K562 (cell line): Measurements from ENCODE around the gene SDK1. TPM values are rescaled to one million over a fixed set of nuclear protein-coding genes. Genes with fewer than 3 reads are reported as not detected.

Source experiments
- ATAC-seq: fragments of 200-7000 bp; cut with Tn5 transposase; 3 replicates; pipeline ENCODE4 v1.9.1; 2020; ENCODE audit warnings: moderate library complexity
- BruUV-seq: library from RNA; stranded (reverse); fragments of 400-500 nt; replicated peaks from 2 replicates; lab custom pipeline; 2021; lab: Mats Ljungman, UMichigan
- CTCF ChIA-PET: fragments of 300-600 bp; formaldehyde crosslinking; extraction: SDS; loops from one replicate; lab custom pipeline; 2021; ENCODE audit warnings: low intra/inter-chr PET ratio; lab: Yijun Ruan, JAX
- POLR2A ChIA-PET: fragments of 300-600, 350-650 bp; sonication (Branson Sonifier 250); formaldehyde crosslinking; extraction: SDS; loops from one replicate; lab custom pipeline; 2021; ENCODE audit warnings: antibody characterized with exemption, inconsistent platforms; lab: Yijun Ruan, JAX
- DNase-seq, 4 experiments: peaks; one replicate each; pipeline versions ENCODE4 v3.0.0 to v3.0.0-alpha.2; 2011 to 2018; ENCODE audit warnings: low spot score in 3 of 4, mixed read lengths in 3 of 4; ENCODE audit errors: extremely low read depth in 1 of 4
- FAIRE-seq: peaks from 2 replicates; lab custom pipeline; 2011; peaks lifted over from hg19 to GRCh38; lab: Jason Lieb, UNC
- H2AFZ ChIP-seq: 2 replicates; pipeline ENCODE4 v1.6.0; 2011; ENCODE audit warnings: low read depth, low read length, control low read depth, inconsistent platforms
- H3K27ac ChIP-seq: fragments of 200-600 bp; 3 replicates; pipeline ENCODE4 v1.8.0; 2011; ENCODE audit warnings: low read depth, mild to moderate bottlenecking, control low read depth, inconsistent platforms, low read length, moderate library complexity, mixed read lengths; ENCODE audit errors: extremely low read depth
- H3K27me3 ChIP-seq, 2 experiments: fragments of 300-600 bp in 1 of 2; 2 replicates in 1 of 2; 3 replicates in 1 of 2; pipeline versions ENCODE4 v1.6.0 to v1.8.0; 2011; ENCODE audit warnings: inconsistent platforms in 2 of 2, low read length in 2 of 2, mild to moderate bottlenecking in 1 of 2, mixed read lengths in 1 of 2, moderate library complexity in 1 of 2; ENCODE audit not compliant: control insufficient read depth in 2 of 2, insufficient read depth in 2 of 2
- H3K36me3 ChIP-seq: fragments of 300-600 bp; 3 replicates; pipeline ENCODE4 v1.8.0; 2011; ENCODE audit warnings: mild to moderate bottlenecking, low read length, inconsistent platforms; ENCODE audit not compliant: control insufficient read depth, insufficient read depth
- H3K4me1 ChIP-seq, 2 experiments: fragments of 200-600 bp in 1 of 2; replicated peaks in 1 of 2; 2 replicates in 1 of 2; 3 replicates in 1 of 2; pipeline versions ENCODE4 v1.5.1 to v1.8.0; 2011; ENCODE audit warnings: inconsistent platforms in 2 of 2, low read length in 2 of 2, mild to moderate bottlenecking in 1 of 2, mixed read lengths in 1 of 2, moderate library complexity in 1 of 2; ENCODE audit not compliant: control insufficient read depth in 2 of 2, insufficient read depth in 2 of 2
- H3K4me2 ChIP-seq: 2 replicates; pipeline ENCODE4 v1.6.1; 2011; ENCODE audit warnings: low read length, control low read depth, inconsistent platforms, mixed read lengths; ENCODE audit not compliant: insufficient read depth
- H3K4me3 ChIP-seq: fragments of 200-600 bp; sonication (generic), shearing (Covaris generic); 2 replicates; pipeline ENCODE4 v1.5.1; 2016; ENCODE audit warnings: control low read depth, inconsistent platforms
- H3K79me2 ChIP-seq: fragments of 200-600 bp; 3 replicates; pipeline ENCODE4 v1.8.0; 2011; ENCODE audit warnings: low read length, inconsistent platforms; ENCODE audit not compliant: control insufficient read depth, insufficient read depth
- H3K9ac ChIP-seq, 2 experiments: 2 replicates each; pipeline versions ENCODE4 v1.6.0 to v1.6.1; 2011; ENCODE audit warnings: low read depth in 2 of 2, low read length in 2 of 2, control low read depth in 1 of 2, inconsistent platforms in 1 of 2, mild to moderate bottlenecking in 1 of 2, mixed read lengths in 1 of 2; ENCODE audit not compliant: insufficient read depth in 1 of 2
- H3K9me1 ChIP-seq: one replicate; pipeline ENCODE4 v1.6.0; 2011; ENCODE audit warnings: inconsistent platforms, mild to moderate bottlenecking, low read length, moderate library complexity; ENCODE audit not compliant: control insufficient read depth, insufficient read depth
- H3K9me3 ChIP-seq: replicated peaks from 2 replicates; pipeline ENCODE4 v1.5.1; 2011; ENCODE audit warnings: low read depth, low read length, inconsistent platforms; ENCODE audit not compliant: control insufficient read depth, insufficient read depth
- H4K20me1 ChIP-seq: replicated peaks from 2 replicates; pipeline ENCODE4 v1.6.1; 2011; ENCODE audit warnings: low read length, inconsistent platforms, mixed read lengths; ENCODE audit not compliant: control insufficient read depth, insufficient read depth
- MAFF ChIP-seq: IDR thresholded peaks from 2 replicates; pipeline ENCODE4 v1.6.1; 2012; ENCODE audit warnings: low read length, improper control_type of control experiment
- MCM3 ChIP-seq: fragments of 450-650 bp; IDR thresholded peaks from 2 replicates; pipeline ENCODE4 v1.6.1; 2016
- NCOR1 ChIP-seq: fragments of 450-650 bp; IDR thresholded peaks from 2 replicates; pipeline ENCODE4 v1.6.1; 2016; ENCODE audit warnings: mild to moderate bottlenecking, moderate library complexity
- NR2F6 ChIP-seq: fragments of 450-650 bp; formaldehyde crosslinking; IDR thresholded peaks from 2 replicates; pipeline ENCODE4 v1.4.0; 2020; ENCODE audit warnings: mild to moderate bottlenecking
- POLR3A ChIP-seq: IDR thresholded peaks from 2 replicates; pipeline ENCODE4 v1.6.1; 2011; ENCODE audit warnings: borderline replicate concordance, mild to moderate bottlenecking, moderate library complexity; ENCODE audit not compliant: insufficient read length, insufficient read depth; ENCODE audit errors: extremely low read depth
- RAD21 ChIP-seq, 2 experiments: fragments of 250-450 bp in 1 of 2; fragments of 450-650 bp in 1 of 2; sonication (Bioruptor Pico) in 1 of 2; formaldehyde crosslinking in 1 of 2; IDR thresholded peaks in 1 of 2; conservative IDR thresholded peaks in 1 of 2; 2 replicates each; pipeline versions ENCODE4 v1.4.0 to v1.8.0; 2020 to 2022; ENCODE audit warnings: mild to moderate bottlenecking in 2 of 2, moderate library complexity in 1 of 2
- SAP30 ChIP-seq: fragments of 200-600 bp; sonication (generic); IDR thresholded peaks from 2 replicates; pipeline ENCODE4 v1.6.1; 2012; ENCODE audit warnings: borderline replicate concordance, low read depth, mild to moderate bottlenecking, moderate library complexity, low read length, control low read depth, inconsistent platforms; ENCODE audit not compliant: insufficient read depth, poor library complexity, severe bottlenecking
- ZC3H8 ChIP-seq: fragments of 450-650 bp; IDR thresholded peaks from 2 replicates; pipeline ENCODE4 v1.6.1; 2017
- WGBS: fragments of 100-300 bp; shearing (Covaris generic); methylation state at CpG from one replicate; pipeline ENCODE4 v1.1.6; 2016; ENCODE audit warnings: low coverage, mixed read lengths; ENCODE audit not compliant: insufficient coverage; ENCODE audit errors: missing lambda C conversion rate; 5-methylcytosine and 5-hydroxymethylcytosine counted together
- in situ Hi-C: fragments of 300-500 bp; cut with MboI; formaldehyde crosslinking; loops from 4 replicates; pipeline ENCODE4 v1.15.0; 2018; ENCODE audit warnings: inconsistent platforms, mixed read lengths
- intact Hi-C: fragments of 100-400 bp; cut with micrococcal nuclease; formaldehyde crosslinking; loops from 2 replicates; pipeline ENCODE4 v1.14.2; 2022
- polyA plus RNA-seq, 8 experiments: library from polyadenylated mRNA; depleted of rRNA in 4 of 8; stranded (reverse) in 5 of 8; unstranded in 3 of 8; fragments of >200 nt; fragmentation: Nextera tagmentation in 2 of 8; fragmentation: Illumina TruSeq in 1 of 8; extraction: Ambion mirVana in 2 of 8; extraction: Trizol in 1 of 8; gene quantifications; 2 replicates each; pipeline versions ENCODE4 v1.2.1 to v1.2.3, GENCODE V29; 2011 to 2014; ENCODE audit warnings: inconsistent platforms in 1 of 8, missing spikeins in 1 of 8
- total RNA-seq, 7 experiments: library from RNA; depleted of rRNA in 6 of 7; stranded (reverse); fragments of >200 nt in 6 of 7; fragmentation: Illumina TruSeq in 2 of 7; extraction: Trizol in 2 of 7; gene quantifications; 2 replicates each; pipeline versions ENCODE4 v1.2.1 to v1.2.3, GENCODE V29; 2011 to 2021; ENCODE audit warnings: low replicate concordance in 1 of 7
- TF ChIP-seq, protein P1 (sequence below): sonication (generic); formaldehyde crosslinking; IDR thresholded peaks from 2 replicates; pipeline ENCODE4 v1.8.1; 2023; ENCODE audit warnings: mild to moderate bottlenecking, missing genetic modification reagents
- TF ChIP-seq, protein P2 (sequence below), 2 experiments: fragments of 200-800 bp in 1 of 2; sonication (Bioruptor generic) in 1 of 2; sonication (generic) in 1 of 2; formaldehyde crosslinking in 1 of 2; IDR thresholded peaks in 1 of 2; conservative IDR thresholded peaks in 1 of 2; 2 replicates each; pipeline versions ENCODE4 v1.5.0 to v1.6.1; 2016 to 2020; ENCODE audit warnings: missing compliant biosample characterization in 1 of 2, missing genetic modification characterization in 1 of 2, missing genetic modification reagents in 1 of 2
- TF ChIP-seq, protein P3 (sequence below): fragments of 450-650 bp; IDR thresholded peaks from 2 replicates; pipeline ENCODE4 v1.6.1; 2014; ENCODE audit warnings: low read depth, mild to moderate bottlenecking, moderate library complexity, borderline replicate concordance
- TF ChIP-seq, protein P4 (sequence below): IDR thresholded peaks from 3 replicates; pipeline ENCODE4 v1.6.1; 2011; ENCODE audit warnings: borderline replicate concordance, mild to moderate bottlenecking, moderate library complexity; ENCODE audit not compliant: insufficient read length; ENCODE audit errors: extremely low read depth

Gene SDK1
- total and polyA plus RNA-seq, 9 of the 15 experiments (the other 6 are each of a cell fraction or from before 2014, with no cell fraction given), result 0.16 TPM; not detected in 8

DNA sequence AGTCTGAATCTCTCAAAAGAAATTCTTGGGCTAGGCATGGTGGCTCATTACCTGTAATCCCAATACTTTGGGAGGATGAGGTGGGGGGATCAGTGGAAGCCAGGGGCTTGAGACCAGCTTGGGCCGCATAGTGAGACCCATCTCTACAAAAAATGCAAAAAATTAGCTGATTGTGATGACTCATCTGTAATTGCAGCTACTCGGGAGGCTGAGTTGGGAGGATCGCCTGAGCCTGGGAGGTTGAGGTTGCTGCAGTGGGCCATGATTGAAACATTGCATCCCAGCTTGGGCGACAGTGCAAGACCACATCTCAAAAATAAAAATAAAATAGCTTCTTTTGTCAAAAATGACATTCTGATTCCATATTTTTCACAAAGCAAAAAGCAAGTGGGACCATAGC, 736.3 kb downstream of the SDK1 start (continued):
- TF ChIP-seq, protein P1, sequence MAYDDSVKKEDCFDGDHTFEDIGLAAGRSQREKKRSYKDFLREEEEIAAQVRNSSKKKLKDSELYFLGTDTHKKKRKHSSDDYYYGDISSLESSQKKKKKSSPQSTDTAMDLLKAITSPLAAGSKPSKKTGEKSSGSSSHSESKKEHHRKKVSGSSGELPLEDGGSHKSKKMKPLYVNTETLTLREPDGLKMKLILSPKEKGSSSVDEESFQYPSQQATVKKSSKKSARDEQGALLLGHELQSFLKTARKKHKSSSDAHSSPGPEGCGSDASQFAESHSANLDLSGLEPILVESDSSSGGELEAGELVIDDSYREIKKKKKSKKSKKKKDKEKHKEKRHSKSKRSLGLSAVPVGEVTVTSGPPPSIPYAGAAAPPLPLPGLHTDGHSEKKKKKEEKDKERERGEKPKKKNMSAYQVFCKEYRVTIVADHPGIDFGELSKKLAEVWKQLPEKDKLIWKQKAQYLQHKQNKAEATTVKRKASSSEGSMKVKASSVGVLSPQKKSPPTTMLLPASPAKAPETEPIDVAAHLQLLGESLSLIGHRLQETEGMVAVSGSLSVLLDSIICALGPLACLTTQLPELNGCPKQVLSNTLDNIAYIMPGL (CRISPR knock-in tag), result no peak
- TF ChIP-seq MAFF, result no peak

DNA sequence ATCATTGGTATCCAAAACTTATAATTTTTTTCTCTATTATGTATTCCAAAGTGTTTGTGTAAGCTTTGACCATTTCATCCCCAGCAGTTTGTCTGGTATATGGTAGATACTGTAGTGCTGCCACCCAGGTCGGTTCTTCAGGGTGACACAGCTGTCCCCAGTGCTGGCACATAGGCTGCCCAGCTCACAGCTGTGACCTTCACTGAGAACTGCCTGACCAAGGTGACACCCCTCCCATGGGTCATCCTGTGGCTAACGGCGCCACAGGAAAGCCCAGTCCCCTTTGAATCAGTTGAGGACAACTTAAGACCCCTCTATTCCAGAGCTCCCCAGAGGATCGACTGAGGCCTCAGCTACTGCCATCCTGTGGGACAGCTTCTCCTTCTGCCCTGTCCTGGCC, 736.8 kb downstream of the SDK1 start:
- in situ Hi-C loops (no loop called here), intact Hi-C loops (no loop called here)
- no TSS peak for BruUV-seq
- 0% methylated on average over 4 of the region's 4 CpGs for WGBS
- H3K4me2 ChIP-seq, result no peak overlapping the region
- no peaks in the 10 kb centered on the region for H4K20me1 ChIP-seq
- no peak overlapping the region for H2AFZ ChIP-seq
- H3K9me1 ChIP-seq, result no peaks in the 10 kb centered on the region
- no peak overlapping the region for H3K27ac ChIP-seq
- no peak for DNase-seq
- ATAC-seq, result no peak
- H3K9ac ChIP-seq, result no peak overlapping the region
- no peaks in the 10 kb centered on the region for H3K4me1 ChIP-seq
- no peaks in the 10 kb centered on the region for H3K79me2 ChIP-seq
- ChIA-PET POLR2A (interaction anchor here (0.7 to 1.3 kb wide), 2 partner anchors 9 to 42 kb away, joined by 3 to 5 read pairs; no protein-coding TSS in a partner anchor), CTCF (no interaction called here)
- peaks cover 0 to 13% of the 10 kb centered on the region in 2 experiments; a peak in 3 of 5 replicates for H3K27me3 ChIP-seq
- H3K4me3 ChIP-seq, result no peak overlapping the region
- H3K9me3 ChIP-seq, result no peaks in the 10 kb centered on the region
- H3K36me3 ChIP-seq, result no peaks in the 10 kb centered on the region
- FAIRE-seq, result no peak
- TF ChIP-seq, protein P2, sequence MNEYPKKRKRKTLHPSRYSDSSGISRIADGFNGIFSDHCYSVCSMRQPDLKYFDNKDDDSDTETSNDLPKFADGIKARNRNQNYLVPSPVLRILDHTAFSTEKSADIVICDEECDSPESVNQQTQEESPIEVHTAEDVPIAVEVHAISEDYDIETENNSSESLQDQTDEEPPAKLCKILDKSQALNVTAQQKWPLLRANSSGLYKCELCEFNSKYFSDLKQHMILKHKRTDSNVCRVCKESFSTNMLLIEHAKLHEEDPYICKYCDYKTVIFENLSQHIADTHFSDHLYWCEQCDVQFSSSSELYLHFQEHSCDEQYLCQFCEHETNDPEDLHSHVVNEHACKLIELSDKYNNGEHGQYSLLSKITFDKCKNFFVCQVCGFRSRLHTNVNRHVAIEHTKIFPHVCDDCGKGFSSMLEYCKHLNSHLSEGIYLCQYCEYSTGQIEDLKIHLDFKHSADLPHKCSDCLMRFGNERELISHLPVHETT (CRISPR knock-in tag; conservative IDR thresholded peaks at IDR 0.05 in 1 of 2, IDR thresholded peaks at IDR 0.05 in 1 of 2), result no peak
- TF ChIP-seq SAP30 (no peak), NR2F6 (no peak), MCM3 (no peak), ZC3H8 (no peak), POLR3A (no peak), RAD21 (CRISPR knock-in tag; conservative IDR thresholded peaks at IDR 0.05 in 1 of 2, IDR thresholded peaks at IDR 0.05 in 1 of 2) (no peak), NCOR1 (no peak)
- TF ChIP-seq, protein P3, sequence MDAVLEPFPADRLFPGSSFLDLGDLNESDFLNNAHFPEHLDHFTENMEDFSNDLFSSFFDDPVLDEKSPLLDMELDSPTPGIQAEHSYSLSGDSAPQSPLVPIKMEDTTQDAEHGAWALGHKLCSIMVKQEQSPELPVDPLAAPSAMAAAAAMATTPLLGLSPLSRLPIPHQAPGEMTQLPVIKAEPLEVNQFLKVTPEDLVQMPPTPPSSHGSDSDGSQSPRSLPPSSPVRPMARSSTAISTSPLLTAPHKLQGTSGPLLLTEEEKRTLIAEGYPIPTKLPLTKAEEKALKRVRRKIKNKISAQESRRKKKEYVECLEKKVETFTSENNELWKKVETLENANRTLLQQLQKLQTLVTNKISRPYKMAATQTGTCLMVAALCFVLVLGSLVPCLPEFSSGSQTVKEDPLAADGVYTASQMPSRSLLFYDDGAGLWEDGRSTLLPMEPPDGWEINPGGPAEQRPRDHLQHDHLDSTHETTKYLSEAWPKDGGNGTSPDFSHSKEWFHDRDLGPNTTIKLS, result no peak
- TF ChIP-seq, protein P4, sequence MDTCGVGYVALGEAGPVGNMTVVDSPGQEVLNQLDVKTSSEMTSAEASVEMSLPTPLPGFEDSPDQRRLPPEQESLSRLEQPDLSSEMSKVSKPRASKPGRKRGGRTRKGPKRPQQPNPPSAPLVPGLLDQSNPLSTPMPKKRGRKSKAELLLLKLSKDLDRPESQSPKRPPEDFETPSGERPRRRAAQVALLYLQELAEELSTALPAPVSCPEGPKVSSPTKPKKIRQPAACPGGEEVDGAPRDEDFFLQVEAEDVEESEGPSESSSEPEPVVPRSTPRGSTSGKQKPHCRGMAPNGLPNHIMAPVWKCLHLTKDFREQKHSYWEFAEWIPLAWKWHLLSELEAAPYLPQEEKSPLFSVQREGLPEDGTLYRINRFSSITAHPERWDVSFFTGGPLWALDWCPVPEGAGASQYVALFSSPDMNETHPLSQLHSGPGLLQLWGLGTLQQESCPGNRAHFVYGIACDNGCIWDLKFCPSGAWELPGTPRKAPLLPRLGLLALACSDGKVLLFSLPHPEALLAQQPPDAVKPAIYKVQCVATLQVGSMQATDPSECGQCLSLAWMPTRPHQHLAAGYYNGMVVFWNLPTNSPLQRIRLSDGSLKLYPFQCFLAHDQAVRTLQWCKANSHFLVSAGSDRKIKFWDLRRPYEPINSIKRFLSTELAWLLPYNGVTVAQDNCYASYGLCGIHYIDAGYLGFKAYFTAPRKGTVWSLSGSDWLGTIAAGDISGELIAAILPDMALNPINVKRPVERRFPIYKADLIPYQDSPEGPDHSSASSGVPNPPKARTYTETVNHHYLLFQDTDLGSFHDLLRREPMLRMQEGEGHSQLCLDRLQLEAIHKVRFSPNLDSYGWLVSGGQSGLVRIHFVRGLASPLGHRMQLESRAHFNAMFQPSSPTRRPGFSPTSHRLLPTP, result no peak
